ENCODE measurements around the gene CPT1B.
"Not testable (repeated sequence)": the region's sequence is repeated elsewhere in the genome, so short reads cannot be mapped to it uniquely, and the experiment has no call there.

Gene CPT1B

DNA sequence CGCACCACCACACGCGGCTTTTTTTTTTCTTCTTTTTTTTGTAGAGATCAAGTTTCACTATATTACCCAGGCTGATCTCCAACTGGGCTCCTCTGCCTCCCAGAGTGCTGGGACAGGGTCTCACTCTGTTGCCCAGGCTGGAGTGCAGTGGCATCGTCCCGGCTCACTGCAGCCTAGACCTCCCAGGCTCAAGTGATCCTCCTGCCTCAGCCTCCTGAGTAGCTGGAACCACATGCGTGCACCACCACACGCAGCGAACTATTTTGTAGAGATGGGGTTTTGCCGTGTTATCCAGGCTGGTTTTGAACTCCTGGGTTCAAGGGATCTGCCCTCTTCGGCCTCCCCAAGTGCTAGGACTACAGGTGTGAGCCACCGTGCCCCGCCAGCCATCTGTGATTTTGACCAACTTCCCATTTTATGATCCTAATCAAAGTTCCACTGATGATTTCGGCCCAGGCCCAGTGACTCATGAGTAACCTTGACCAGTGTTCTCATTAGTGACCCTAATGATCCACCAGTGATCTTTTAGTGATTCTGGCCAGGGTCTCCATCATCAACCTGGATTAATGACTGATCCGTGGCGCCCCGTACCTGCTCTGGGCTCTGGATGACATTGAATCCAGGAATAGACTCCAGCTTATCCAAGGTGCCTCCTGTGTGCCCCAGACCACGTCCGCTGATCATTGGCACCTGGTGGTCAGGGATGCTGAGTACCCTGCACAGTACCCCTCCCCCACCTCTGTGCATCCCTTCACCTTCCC is 50.1 kb downstream of the CPT1B start:
- DNase-seq (ENCODE audit: low read depth in 2 of 2): no peak

DNA sequence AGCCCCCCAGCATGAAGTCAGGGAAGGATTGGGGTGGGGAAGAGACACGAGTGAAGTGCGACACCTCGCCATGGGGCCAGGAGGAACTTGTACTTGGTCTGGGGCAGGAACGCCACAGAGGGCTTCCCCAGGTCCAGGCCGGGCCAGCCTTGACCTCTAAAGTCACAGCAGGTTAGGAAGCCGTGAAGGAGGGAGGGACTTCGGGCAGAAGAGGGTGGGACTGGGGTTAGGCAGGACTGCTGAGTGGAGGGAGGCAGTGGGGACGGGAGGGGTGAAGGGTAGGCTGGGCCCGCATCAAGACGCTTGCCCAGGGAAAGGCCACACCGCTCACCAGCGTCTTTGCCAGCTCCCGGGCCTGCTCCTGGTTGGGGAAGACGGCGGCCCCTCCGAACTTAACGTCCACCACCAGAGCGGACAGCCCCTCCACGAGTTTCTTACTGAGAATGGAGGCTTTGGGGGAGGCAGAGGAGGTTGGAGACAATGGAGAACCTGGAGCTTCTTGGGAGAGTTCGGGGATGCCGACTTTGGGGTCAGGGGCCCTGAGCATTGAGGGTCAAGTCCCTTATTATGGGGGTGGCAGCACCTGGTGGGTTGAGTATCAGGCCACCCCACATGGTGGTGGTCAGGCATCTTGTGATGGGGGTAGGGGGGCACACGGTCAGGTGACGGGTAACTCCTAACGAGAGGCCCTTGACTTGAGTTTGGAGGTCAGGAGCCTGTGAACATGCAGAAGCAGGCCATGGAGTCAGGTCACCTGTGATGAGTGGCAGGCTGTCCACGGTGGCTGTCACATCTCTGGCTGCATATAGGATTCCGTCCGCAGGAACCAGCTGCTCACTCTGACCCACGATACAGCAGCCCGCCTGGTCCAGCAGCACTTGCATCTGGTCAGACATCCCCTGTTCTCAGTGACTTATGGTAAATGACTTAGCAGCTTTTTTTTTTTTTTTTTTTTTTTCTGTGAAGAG is 51.1 kb downstream of the CPT1B start:
- DNase-seq (ENCODE audit: low read depth in 2 of 2): no peak

DNA sequence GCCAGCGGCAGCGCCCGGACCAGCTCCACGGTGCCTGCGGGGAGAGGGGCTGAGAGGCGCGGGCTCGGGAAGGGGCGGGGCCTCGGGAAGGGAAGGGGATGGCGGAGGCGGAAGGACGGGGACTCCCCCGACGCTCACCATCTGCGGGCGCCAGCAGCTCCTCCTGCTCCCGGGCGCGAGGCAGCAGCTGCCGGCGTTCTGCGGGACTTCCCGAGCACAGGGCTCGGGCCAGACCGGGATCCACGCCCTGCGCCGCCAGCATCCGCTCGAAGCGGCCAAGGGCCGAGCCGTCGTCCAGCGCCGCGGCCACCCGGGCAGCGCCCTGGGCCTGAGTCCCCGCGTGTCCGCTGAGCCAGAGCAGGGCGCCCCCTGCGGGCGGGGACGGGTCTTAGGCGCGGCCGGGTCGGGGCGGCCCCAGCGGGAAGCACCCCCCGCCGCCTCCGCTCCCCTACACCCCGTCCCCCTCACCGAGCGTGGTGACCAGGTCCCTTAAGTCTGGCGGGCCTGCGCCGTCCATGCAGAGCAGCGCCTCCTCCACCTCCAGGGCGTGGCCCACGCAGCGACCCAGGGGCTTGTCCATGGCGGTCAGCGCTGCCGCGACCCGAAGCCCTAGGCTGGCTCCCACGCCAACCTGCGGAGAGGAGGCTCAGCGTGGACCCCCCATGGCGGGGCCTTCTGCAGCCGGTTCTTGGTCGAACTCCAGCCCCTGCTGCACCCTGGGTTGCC is 52.0 kb downstream of the CPT1B start:
- DNase-seq (ENCODE audit: low read depth in 2 of 2): peak; percentile 85 to 86

DNA sequence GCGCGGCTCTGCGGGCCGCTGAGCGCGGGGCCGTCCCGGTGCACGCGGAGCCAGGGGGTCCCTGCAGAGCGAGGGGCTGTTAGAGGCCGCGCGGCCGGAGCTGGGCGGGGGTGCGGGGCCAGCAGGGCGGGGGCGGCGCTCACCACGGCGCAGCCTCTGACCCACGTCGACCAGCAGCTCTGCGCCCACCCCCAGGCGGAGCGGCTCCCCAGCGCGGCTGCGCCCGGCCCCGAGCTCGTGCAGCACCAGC is 52.4 kb downstream of the CPT1B start:
- no peak for DNase-seq (ENCODE audit: low read depth in 2 of 2)

DNA sequence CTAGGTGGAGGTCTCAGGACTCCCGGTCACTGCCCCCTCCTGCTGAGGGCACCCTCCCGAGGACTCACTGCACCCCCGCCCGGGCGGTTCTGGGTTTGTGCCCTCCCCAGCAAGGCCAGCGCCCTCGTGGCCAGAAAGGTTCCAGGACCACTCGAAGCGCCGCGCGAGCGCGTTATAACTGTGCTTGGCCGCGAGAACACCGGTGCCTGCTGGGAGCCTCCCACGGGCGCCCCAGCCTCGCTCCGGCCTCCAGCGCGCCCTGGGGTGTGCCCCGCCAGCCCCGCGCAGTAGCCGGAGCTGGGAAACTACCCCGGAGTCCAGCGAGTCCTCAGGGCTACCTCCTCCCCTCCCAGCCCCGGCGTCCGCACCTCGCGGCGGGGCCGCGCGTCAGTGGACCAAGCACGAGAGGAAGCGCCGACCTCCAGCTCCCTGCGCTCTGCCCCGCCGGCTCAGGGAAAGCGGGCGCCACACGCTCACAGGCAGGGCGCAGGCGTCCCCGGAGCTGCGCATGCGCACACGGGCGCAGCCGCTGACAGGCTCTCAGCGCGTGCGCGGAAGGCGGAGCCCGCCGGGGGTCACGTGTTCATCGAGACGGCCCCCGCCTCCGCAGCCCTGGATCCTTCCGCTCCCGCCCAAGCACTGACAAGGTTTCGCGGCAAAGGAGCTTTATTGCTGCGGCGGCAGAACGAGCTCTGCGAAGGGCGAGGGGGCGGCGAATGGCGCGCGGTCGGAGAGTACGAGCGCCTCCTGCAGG is 52.9 kb downstream of the CPT1B start, which contains the start of gene SCO2:
Gene SCO2, minus strand, starts transcription at position 495 of the 754 bp plus-strand sequence. CDS start 1,187 bp downstream, outside the sequence.
- DNase-seq (ENCODE audit: low read depth in 2 of 2): peak; percentile 97 to 98

- DNase-seq (ENCODE audit: low read depth in 2 of 2): no peak
These were observed 53.5 kb downstream of the CPT1B start for GRCh38 chr22:50524676-50525103.

- no peak for DNase-seq (ENCODE audit: low read depth in 2 of 2)
These were observed 54.2 kb downstream of the CPT1B start for GRCh38 chr22:50523806-50524675.

- no peak for DNase-seq (ENCODE audit: low read depth in 2 of 2)
These were observed 54.8 kb downstream of the CPT1B start for GRCh38 chr22:50523458-50523805.

- no peak for DNase-seq (ENCODE audit: low read depth in 2 of 2)
These were observed 55.3 kb downstream of the CPT1B start for GRCh38 chr22:50522806-50523438.

DNA sequence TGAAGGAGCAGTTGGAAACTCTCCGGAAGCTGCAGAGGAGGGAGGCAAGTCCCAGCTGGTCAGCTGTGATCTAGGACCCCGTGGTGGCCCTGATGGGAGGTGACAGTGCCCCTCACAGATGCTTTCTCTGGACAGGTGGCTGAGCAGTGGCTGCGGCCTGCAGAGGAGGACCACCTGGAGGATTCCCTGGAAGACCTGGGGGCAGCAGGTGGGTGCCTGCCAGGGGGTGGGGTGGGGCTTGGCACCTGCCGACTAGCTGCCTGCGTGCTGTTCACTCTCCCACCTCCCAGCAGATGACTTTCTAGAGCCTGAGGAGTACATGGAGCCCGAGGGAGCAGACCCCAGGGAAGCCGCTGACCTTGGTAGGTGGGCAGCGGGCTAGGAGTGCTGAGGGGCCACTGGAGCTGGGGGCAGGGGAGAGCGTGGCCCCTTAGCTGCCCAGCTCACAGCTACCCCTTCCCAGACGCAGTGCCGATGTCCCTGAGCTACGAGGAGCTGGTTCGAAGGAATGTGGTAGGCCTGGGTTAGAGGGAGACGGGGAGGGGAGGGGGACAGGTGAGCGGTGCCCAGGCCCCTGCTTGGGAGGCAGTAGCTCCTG is 55.9 kb downstream of the CPT1B start:
- DNase-seq (ENCODE audit: low read depth in 2 of 2): no peak

- DNase-seq (ENCODE audit: low read depth in 2 of 2): no peak
These were observed 56.5 kb downstream of the CPT1B start for GRCh38 chr22:50521710-50522109.

- DNase-seq (ENCODE audit: low read depth in 2 of 2): no peak
These were observed 57.3 kb downstream of the CPT1B start for GRCh38 chr22:50520826-50521453.

DNA sequence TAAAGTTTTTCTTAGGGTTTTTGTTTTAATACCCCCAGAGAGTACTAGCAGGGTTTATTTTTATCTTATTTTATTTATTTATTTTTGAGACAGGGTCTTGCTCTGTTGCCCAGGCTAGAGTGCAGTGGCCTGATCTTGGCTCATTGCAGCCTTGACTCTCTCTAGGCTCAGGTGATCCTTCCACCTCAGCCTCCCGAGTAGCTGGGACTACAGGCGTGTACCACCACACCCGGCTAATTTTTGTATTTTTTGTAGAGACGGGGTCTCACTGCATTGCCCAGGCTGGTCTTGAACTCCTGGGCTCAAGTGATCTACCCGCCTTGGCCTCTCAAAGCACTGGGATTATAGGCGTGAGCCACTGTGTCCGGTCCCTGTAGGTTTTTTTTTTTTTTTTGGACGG is 58.0 kb downstream of the CPT1B start:
- DNase-seq (ENCODE audit: low read depth in 2 of 2): not testable (repeated sequence)

DNA sequence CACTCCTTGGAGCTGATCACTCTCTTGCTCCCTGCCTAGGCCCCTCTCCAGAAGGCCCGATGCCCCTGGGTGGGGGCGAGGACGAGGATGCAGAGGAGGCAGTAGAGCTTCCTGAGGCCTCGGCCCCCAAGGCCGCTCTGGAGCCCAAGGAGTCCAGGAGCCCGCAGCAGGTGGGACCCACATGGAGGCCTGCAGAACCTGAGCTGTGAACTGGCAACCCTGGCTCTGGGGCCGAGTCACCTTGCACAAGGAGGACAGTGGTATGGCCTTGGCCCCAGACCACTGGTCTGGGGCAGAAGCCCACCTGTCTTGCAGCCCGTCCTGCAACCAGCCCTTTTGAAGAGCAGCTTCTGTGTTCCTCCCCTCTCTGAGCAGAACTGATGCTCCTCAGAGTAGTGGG is 59.1 kb downstream of the CPT1B start:
- no peak for DNase-seq (ENCODE audit: low read depth in 2 of 2)

All from stimulated activated CD8-positive, alpha-beta memory T cell treated with anti-CD3 and anti-CD28 coated beads, Interleukin-2, amount 100 ng/mL, for 48 hours (primary cell).